Measurements from ENCODE around the gene PGM2. TPM values are rescaled to one million over a fixed set of nuclear protein-coding genes. Genes with fewer than 3 reads are reported as not detected.
A peak's percentile ranks its signal among the peaks of the same experiment; 100 is the strongest.
"Not testable (repeated sequence)": the region's sequence is repeated elsewhere in the genome, so short reads cannot be mapped to it uniquely, and the experiment has no call there.

Gene PGM2
- total RNA-seq, 1 experiment from 2014 or later, result 40.1 TPM

DNA sequence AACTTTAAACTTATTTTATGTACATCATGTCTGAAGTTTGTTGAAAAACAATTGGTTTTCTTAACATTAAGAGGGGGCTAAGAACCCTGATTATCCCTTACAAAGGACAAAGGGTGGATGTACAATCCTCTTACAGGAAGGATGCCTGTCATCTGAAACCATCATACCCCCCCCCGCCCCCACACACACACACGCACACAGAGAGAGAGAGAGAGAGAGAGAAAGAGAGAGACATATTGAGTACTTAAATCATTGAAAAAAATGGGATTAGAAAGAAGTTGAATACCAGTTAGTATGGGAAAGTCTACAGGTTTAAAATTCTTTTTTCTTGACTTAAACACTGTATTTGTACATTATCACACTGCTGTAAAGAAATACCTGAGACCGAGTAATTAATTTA, 10.9 kb upstream of the PGM2 start:
- no peak for DNase-seq (ENCODE audit: low spot score)
- in situ Hi-C loops (cut with HindIII; ENCODE audit: low sequenced_read_pairs), result no loop called here

DNA sequence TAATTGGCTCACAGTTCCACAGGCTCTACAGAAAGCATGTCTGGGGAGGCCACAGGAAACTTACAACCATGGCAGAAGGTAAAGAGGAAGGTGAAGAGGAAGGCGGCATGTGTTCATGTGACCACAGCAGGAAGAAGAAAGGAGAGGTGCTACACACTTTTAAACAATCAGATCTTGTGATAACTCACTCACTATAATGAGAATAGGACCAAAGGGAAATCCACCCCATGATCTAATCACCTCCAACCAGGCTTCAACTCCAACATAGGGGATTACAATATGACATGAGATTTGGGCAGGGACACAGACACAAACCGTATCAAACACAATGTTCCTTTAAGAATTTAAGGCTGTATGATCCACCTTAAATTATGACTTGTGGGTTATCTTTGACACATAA, 10.5 kb upstream of the PGM2 start:
- in situ Hi-C loops (cut with HindIII; ENCODE audit: low sequenced_read_pairs), result no loop called here
- no peak for DNase-seq (ENCODE audit: low spot score)

DNA sequence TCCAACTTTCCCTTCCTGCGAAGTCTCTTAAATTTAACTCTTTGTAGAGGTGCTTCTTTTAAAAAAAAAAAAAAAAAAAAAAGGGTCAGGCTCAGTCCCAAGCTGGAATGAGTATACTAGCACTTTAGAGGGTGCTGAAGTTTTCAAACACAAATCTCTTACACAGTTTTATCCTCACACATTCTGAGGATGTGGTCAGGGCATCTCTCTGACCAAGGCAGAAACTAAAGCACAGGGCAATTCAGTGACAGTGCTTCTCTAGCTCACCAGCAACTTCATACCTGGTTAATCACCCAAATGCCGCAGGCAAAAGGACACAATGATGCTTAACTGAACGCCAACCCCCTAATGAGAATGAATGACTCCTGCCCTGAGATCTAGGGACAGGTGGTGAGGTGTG, 9.8 kb upstream of the PGM2 start:
- in situ Hi-C loops (cut with HindIII; ENCODE audit: low sequenced_read_pairs), result no loop called here

DNA sequence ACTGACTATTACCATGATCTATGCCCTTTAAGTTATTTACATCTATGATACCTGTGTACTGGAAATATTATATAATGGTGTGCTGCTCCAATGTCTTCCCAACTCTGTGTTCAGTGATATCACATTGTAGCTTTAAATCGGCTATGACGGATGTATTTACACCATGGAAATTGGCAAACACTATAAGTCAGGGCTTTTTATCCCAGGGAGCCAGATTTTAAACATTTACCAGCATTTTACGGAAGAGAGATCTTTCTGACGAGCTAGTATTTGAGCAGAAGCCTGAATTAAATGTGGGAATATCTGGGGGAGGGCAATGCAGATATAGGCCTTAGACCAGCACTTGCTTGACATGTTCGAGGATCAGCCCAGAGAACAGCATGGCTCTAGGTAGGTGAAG, 7.7 kb upstream of the PGM2 start:
- in situ Hi-C loops (cut with HindIII; ENCODE audit: low sequenced_read_pairs), result no loop called here
- no peak for DNase-seq (ENCODE audit: low spot score)

More for the DNA sequence above, 9.8 kb upstream of the PGM2 start:
- DNase-seq (ENCODE audit: low spot score), result no peak

DNA sequence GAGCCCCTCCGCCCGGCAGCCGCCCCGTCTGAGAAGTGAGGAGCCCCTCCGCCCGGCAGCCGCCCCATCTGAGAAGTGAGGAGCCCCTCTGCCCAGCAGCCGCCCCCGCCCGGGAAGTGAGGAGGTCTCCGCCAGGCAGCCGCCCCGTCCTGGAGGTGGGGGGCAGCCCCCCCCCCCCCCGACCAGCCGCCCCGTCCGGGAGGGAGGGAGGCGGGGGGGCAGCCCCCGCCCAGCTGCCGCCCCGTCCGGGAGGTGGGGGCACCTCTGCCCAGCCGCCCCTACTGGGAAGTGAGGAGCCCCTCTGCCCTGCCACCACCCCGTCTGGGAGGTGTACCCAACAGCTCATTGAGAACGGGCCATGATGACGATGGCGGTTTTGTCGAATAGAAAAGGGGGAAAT, 6.0 kb upstream of the PGM2 start:
- DNase-seq (ENCODE audit: low spot score); in situ Hi-C loops (cut with HindIII; ENCODE audit: low sequenced_read_pairs): not testable (repeated sequence)

DNA sequence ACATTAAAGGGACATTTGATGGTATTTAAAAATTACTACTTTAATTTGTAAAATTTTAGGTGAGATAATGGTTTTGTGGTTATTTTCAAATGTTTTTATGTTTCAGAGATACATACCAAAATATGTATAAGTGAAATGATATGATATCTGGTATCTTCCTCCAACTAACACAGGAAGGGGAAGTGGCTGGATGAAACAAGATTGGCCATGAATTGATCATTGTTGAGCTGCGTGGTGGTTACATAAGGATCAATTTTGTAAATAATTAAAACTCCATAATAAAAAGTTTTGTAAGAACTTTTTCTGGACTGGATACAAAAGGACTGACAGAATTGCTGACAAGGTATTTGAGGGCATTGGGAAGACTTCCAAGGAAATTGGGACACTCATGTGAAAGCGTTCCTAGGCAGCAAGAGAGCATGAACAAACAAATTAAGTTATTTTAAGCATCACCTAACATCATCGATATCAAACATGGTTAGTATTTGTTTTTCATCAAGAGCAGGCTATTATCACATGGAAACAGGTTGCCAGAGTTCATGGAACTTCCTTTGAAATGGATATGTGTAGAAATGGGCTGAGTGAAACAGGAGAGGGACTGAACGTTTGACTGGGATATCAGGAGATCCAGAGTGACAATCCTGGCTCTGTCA, 4.4 kb upstream of the PGM2 start:
- in situ Hi-C loops (cut with HindIII; ENCODE audit: low sequenced_read_pairs), result no loop called here
- no peak for DNase-seq (ENCODE audit: low spot score)

DNA sequence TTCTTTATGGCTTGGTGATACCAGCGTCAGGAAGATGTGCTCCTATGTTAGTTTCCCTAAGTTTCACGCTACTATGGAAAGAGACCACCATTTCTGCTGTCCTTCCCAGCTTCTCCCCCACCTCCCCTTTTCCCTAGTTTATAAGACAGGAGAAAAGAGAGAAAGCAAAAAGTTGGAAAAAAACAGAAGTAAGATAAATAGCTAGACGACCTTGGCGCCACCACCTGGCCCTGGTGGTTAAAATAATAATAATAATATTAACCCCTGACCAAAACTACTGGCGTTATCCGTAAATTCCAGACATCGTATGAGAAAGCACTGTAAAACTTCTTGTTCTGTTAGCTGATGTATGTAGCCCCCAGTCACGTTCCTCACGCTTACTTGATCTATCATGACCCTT, 985 bp upstream of the PGM2 start:
- DNase-seq (ENCODE audit: low spot score), result peak; percentile 17
- in situ Hi-C loops (cut with HindIII; ENCODE audit: low sequenced_read_pairs), result not testable (repeated sequence)

DNA sequence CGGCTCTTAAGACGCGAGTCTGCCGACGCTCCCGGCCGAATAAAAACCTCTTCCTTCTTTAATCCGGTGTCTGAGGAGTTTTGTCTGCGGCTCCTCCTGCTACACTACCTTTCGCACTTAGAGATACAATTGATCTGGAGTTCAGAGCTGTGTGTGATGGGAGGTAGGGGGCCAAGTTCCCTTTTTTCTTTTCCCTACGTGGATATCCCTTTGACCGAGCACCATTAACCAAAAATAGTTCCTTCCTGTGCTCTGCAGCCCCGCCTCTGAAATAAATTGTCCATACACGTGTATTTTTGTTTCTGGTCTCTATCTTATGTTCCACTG, 555 bp upstream of the PGM2 start:
- in situ Hi-C loops (cut with HindIII; ENCODE audit: low sequenced_read_pairs), result no loop called here
- DNase-seq (ENCODE audit: low spot score), result no peak

DNA sequence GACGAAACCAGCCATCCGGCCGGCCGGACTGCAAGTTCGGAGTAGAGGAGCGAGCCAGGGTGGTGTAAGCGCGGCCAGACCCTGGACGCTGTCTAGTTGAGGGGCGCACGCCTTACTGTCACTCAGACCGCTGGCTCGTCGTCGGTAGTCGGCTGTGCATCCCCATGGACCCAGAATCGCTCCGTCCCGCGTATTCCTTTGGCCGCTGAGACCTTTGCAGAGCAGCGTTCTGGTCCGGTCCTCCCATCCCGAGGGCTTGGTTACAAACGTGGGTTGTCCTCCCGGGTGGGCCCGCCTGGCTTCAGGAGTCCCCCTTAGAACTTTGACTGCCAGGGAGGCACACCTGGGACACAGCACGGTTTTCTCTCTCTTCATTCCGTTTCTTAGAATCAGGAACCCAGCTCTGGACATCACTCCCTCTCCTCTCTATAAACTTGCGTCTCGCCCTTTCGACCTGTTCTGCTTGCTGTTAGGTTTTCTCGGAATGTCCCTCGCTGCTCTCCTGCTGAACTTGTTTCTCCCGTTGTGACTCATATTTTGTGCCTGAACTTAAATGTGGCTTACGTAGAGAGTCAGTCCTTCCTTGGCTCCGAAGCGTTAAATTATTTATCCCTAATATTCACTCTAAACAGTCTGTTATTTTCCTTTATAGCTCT, 672 bp downstream of the PGM2 start:
- in situ Hi-C loops (cut with HindIII; ENCODE audit: low sequenced_read_pairs), result no loop called here
- peak; percentile 37 for DNase-seq (ENCODE audit: low spot score)

DNA sequence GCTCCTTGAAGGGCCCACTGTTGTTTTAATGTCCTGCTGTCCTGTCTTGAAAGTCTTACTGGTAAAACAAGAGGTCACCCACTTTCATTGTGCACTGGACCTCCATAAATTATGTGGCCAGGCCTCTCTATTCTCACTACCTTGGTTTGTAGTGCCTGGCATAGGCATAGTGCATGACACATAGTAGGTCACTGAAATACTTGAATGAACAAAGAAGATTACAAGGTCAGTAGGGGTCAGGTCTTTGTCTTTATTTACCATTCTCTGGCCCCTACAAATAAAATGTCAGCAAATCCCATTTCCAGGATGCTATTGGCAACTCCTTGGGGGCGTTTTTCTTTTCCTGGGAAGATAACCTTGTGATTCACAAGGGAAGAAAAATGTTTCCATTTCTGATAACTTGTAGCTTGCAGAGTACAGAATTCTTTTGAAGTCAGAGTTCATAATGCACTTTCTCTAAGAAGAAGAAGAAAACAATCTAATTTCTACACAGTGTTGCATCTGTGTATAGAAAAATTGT, 1.4 kb downstream of the PGM2 start:
- DNase-seq (ENCODE audit: low spot score), result peak; percentile 31
- in situ Hi-C loops (cut with HindIII; ENCODE audit: low sequenced_read_pairs), result no loop called here

DNA sequence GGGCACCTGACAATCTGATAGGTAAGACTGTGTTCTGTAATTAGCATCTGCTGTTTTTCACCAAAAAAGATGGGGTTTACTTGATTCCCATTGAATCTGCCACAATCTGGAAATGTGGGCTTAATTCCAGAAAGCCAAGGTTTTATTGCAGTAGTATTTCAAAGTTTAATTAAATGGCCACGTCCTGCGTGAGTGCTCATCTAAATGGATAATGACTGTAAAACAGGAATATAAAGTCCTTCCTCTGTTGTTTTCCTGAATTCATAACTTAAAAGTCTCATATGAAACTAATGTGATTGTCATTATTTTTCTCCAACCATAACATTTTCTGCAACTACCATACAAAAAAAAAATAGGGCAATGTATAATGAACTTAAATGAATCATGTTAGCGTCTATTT, 2.4 kb downstream of the PGM2 start:
- peak; percentile 34 for DNase-seq (ENCODE audit: low spot score)
- in situ Hi-C loops (cut with HindIII; ENCODE audit: low sequenced_read_pairs), result no loop called here

DNA sequence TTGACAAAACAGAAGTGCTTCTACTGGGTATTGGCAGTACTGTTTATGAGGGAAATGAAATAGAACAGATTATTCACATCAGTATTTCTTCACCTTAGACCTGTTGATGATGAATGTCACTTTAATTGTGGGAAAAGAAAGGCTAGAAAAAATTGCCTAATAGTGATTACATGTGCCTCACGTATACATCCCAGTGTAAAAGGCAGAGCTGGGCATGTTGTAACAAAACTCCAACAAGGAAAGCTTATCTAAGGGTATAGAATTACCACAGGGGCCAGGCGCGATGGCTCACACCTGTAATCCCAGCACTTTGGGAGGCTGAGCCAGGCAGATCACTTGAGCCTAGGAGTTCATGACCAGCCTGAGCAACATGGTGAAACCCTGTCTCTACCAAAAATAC, 4.2 kb downstream of the PGM2 start:
- no peak for DNase-seq (ENCODE audit: low spot score)
- in situ Hi-C loops (cut with HindIII; ENCODE audit: low sequenced_read_pairs), result no loop called here

DNA sequence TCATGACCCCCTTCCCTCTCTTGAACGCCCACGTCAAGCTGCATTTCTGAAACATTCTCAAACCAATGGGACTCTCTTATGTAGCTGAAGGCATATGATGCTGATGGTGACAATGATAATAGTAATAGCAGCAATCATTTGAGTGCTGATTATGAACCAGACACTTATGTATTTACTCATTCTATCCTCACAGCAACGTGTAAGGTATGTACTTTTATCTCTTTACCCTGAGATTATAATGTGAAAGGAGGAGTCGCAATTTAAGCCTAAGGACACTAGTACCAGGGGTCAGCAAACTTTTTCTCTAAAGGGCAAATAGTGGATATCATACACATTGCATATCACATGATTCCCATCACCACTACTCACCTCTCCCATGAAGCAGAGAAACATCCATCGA, 8.5 kb downstream of the PGM2 start:
- in situ Hi-C loops (cut with HindIII; ENCODE audit: low sequenced_read_pairs), result no loop called here
- no peak for DNase-seq (ENCODE audit: low spot score)

DNA sequence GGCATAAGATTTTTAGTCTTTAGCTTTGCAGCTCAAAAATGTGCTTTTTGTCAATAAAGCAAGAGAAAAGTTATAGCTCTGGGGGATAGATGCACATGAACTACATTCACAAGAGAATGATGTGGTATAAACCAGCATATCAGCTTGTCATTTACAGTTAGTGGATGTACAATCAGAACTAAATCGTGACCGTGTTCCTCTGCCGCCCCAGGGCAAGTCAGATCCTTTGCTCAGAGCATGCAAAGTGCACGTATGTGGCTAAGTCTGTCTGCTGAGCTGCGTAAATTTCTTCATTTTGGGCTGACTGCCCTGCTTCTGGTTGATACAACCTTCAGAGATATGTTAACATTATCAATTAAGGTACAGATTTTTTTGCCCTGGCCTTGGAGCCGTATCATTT, 9.3 kb downstream of the PGM2 start:
- no peak for DNase-seq (ENCODE audit: low spot score)
- in situ Hi-C loops (cut with HindIII; ENCODE audit: low sequenced_read_pairs), result no loop called here

DNA sequence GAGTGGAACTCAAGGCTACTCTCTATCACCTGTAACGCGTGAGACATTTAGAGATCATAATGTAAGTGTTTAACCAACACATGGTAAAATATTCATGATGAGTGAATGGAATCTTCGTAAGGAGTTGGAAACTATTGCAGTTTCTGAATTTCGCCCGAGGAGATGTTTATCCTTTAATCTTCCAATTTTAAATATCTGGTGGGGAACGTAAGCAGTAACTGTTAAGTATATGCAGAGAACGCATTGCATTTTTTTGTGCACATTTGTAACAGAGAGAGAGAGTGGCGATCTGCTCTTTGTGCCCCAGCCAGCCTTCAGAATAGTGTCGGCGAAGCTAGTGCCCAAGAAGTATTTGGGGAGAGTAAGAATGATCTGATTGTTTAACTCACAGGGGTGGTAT, 9.8 kb downstream of the PGM2 start:
- DNase-seq (ENCODE audit: low spot score), result no peak
- in situ Hi-C loops (cut with HindIII; ENCODE audit: low sequenced_read_pairs), result no loop called here

DNA sequence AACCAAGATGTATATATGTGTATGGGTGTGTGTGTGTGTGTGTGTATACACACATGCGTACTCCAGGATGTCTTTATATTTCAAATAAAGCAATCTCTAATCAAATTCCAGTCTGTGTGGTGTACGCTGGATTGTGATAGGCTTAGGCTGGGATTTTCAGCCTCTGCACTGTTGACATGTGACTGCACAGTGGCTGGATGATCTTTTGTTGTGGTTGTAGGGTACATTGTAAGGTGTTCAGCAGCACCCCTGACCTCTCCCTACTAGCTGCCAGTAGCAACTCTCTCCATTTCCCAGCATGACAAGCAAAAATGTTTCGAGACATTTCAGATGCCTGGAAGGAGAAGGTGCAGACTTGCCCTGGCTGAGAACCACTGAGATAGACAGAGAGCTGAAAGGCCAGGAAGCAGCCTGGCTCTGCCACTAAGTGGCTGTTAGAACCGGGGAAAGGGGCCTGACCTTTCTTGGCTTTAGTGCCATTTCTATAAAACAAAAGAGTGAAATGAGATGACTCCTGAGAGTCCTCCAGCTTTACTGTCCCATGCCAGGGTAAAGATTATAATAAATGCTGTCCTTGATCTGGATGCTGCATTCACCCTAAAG, 10.5 kb downstream of the PGM2 start:
- no peak for DNase-seq (ENCODE audit: low spot score)
- in situ Hi-C loops (cut with HindIII; ENCODE audit: low sequenced_read_pairs), result no loop called here

DNA sequence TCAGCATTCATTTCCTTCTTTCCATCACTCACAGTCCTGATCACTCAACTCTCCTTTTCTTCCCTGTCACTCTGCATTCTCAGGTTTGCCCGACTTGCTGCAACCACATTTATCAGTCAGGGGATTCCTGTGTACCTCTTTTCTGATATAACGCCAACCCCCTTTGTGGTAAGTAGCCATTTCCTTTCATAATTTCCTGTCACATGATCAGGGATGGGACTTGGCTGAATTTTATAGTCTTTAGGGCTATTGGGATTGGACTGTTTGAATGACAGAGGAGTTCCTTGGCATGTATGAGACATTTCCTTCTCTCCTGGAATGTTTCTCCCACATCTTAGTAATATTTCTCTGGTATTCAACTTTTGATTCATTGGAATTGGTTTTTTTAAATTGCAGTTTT, 11.0 kb downstream of the PGM2 start:
- in situ Hi-C loops (cut with HindIII; ENCODE audit: low sequenced_read_pairs), result no loop called here
- DNase-seq (ENCODE audit: low spot score), result no peak

DNA sequence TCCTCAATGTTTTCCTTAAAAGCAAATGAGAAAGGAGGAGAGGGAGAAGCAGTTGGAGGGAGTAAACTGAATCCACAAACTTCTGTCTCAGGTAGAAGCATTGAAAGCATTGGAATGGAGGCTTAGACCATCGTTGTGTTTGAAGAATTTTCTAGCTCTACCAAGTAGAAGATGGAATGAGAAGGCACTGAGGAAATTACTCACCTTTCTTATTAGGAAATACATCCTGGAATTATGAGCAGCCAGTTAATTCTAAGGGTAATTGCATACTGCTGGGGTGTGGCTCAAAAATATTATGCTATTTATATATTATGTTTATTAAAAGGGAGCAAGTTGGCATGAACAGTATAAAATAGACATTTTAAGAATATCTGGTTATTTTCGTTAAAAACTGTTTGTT, 12.9 kb downstream of the PGM2 start:
- in situ Hi-C loops (cut with HindIII; ENCODE audit: low sequenced_read_pairs), result no loop called here
- DNase-seq (ENCODE audit: low spot score), result no peak

DNA sequence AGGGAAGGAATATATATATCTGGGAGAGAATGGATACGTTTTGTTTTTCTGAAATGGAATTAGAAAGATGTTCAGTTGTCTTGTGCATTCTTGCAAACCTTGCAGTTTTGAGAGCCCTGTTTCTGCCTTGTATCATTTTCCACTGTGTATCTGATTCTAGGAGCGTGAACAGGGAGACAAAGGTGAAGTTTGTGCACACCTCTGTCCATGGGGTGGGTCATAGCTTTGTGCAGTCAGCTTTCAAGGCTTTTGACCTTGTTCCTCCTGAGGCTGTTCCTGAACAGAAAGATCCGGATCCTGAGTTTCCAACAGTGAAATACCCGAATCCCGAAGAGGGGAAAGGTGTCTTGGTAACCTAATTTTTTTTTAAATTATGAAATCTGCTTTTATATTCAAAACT, 17.7 kb downstream of the PGM2 start:
- in situ Hi-C loops (cut with HindIII; ENCODE audit: low sequenced_read_pairs), result no loop called here
- no peak for DNase-seq (ENCODE audit: low spot score)

DNA sequence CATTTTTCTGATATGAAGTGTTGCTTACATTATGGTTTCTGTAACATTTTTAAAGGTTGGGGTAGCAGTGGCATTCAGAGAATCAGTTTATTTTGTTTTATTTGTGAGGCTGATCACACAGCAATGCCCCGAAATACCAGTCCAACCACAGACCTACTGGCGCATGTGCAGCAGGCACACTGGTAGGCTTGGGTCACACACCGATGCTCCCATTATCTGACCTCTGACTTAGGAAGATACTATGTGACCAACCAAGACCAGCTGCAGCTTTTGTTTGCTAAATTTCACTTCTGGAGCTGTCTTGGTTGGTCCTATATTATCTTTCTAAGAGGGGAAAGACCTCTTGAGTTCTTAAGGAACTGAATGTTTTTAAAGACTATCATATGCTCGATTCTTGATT, 18.7 kb downstream of the PGM2 start:
- in situ Hi-C loops (cut with HindIII; ENCODE audit: low sequenced_read_pairs), result no loop called here
- DNase-seq (ENCODE audit: low spot score), result no peak
